Stomach (tissue), 4 donors: ENCODE results near the gene RNF220.

Experiments
- CTCF ChIP-seq, 7 experiments: fragments of 450-650 bp in 4 of 7; fragments of 200-600 bp in 3 of 7; sonication (generic) in 3 of 7; IDR thresholded peaks; one replicate each; pipeline ENCODE4 v1.5.1; 2016 to 2019; ENCODE audit warnings: antibody characterized with exemption in 7 of 7, control low read depth in 2 of 7, mild to moderate bottlenecking in 1 of 7
- POLR2A ChIP-seq, 4 donors: fragments of 450-650 bp; IDR thresholded peaks; one replicate each; pipeline ENCODE4 v1.6.1; 2016; ENCODE audit warnings: antibody characterized with exemption in 4 of 4, control low read depth in 2 of 4, mild to moderate bottlenecking in 1 of 4, moderate library complexity in 1 of 4
- POLR2AphosphoS5 ChIP-seq, 3 donors: sonication (generic); formaldehyde crosslinking; IDR thresholded peaks; one replicate each; pipeline ENCODE4 v1.6.1; 2016; ENCODE audit warnings: antibody characterized with exemption in 3 of 3

- TF ChIP-seq CTCF (IDR thresholded peaks at IDR 0.05) (no peak), POLR2A (IDR thresholded peaks at IDR 0.05) (no peak), POLR2AphosphoS5 (IDR thresholded peaks at IDR 0.05) (no peak)
Measured at GRCh38 chr1:44572572-44572879, 167.5 kb downstream of the RNF220 start.
